Neural crest cell (in vitro differentiated cells): ENCODE data around the gene OSBPL2. TPM values are rescaled to one million over a fixed set of nuclear protein-coding genes. Genes with fewer than 3 reads are reported as not detected.

Experiments used
- DNase-seq: peaks from one replicate; pipeline ENCODE4 v3.0.0; 2021; ENCODE audit warnings: low read depth, mixed read lengths, low spot score
- H3K27ac Mint-ChIP-seq: one replicate; pipeline ENCODE4 v1.8.0; 2021; ENCODE audit warnings: mild to moderate bottlenecking, mixed read lengths; ENCODE audit not compliant: unreplicated experiment
- H3K27me3 Mint-ChIP-seq: 2 replicates; pipeline ENCODE4 v1.8.0; 2021; ENCODE audit warnings: low read depth, mild to moderate bottlenecking, mixed read lengths
- H3K36me3 Mint-ChIP-seq: 2 replicates; pipeline ENCODE4 v1.8.0; 2021; ENCODE audit warnings: low read depth, mild to moderate bottlenecking, mixed read lengths
- H3K4me1 Mint-ChIP-seq: 2 replicates; pipeline ENCODE4 v1.8.0; 2021; ENCODE audit warnings: mixed read lengths
- H3K4me3 Mint-ChIP-seq: one replicate; pipeline ENCODE4 v1.8.0; 2021; ENCODE audit warnings: mild to moderate bottlenecking, mixed read lengths
- H3K9me3 Mint-ChIP-seq: 2 replicates; pipeline ENCODE4 v1.8.0; 2021; ENCODE audit warnings: mixed read lengths
- CTCF ChIP-seq: fragments of 200-600 bp; sonication (generic); conservative IDR thresholded peaks from 2 replicates; pipeline ENCODE4 v1.5.0; 2021; ENCODE audit warnings: antibody characterized with exemption, mild to moderate bottlenecking
- total RNA-seq: library from RNA; stranded (reverse); gene quantifications from 2 replicates; pipeline ENCODE4 v1.2.1, GENCODE V29; 2021

Gene OSBPL2
- total RNA-seq, 1 donor from 2014 or later, result 33.1 TPM

- H3K36me3 Mint-ChIP-seq, result no peaks in the 10 kb centered on the region
- DNase-seq, result peak; percentile 97
- TF ChIP-seq CTCF, result peak; percentile 86
- H3K27ac Mint-ChIP-seq, result peak within 1 kb of the TSS; percentile 98
- peaks cover 21% of the 10 kb centered on the region for H3K4me1 Mint-ChIP-seq
- peaks cover 2% of the 10 kb centered on the region for H3K27me3 Mint-ChIP-seq
- H3K4me3 Mint-ChIP-seq, result peak within 1 kb of the TSS; percentile 96
- no peaks in the 10 kb centered on the region for H3K9me3 Mint-ChIP-seq
These were observed 64.2 kb downstream of the OSBPL2 start, which contains the start of gene ADRM1 for GRCh38 chr20:62302341-62303061. ADRM1 (plus strand) TSS chr20:62302997; CDS start chr20:62303569, 572 bp downstream.

GRCh38 chr20:62303062-62303339, 64.7 kb downstream of the OSBPL2 start:
- Mint-ChIP-seq H3K4me1 (peaks cover 21% of the 10 kb centered on the region), H3K27me3 (peaks cover 2% of the 10 kb centered on the region), H3K9me3 (no peaks in the 10 kb centered on the region), H3K27ac (no peak overlapping the region), H3K36me3 (no peaks in the 10 kb centered on the region), H3K4me3 (peak overlapping the region; percentile 95)
- no peak for DNase-seq
- no peak for TF ChIP-seq CTCF

GRCh38 chr20:62303340-62304226, 65.3 kb downstream of the OSBPL2 start:
- H3K27me3 Mint-ChIP-seq, result peaks cover 2% of the 10 kb centered on the region
- H3K27ac Mint-ChIP-seq, result peak overlapping the region; percentile 92
- H3K4me1 Mint-ChIP-seq, result peaks cover 21% of the 10 kb centered on the region
- peak; percentile 16 for DNase-seq
- no peak for TF ChIP-seq CTCF
- peak overlapping the region; percentile 96 for H3K4me3 Mint-ChIP-seq
- H3K36me3 Mint-ChIP-seq, result no peaks in the 10 kb centered on the region
- H3K9me3 Mint-ChIP-seq, result no peaks in the 10 kb centered on the region

GRCh38 chr20:62304331-62305148, 66.2 kb downstream of the OSBPL2 start:
- TF ChIP-seq CTCF, result no peak
- Mint-ChIP-seq H3K36me3 (no peaks in the 10 kb centered on the region), H3K4me1 (peaks cover 21% of the 10 kb centered on the region), H3K9me3 (no peaks in the 10 kb centered on the region), H3K27ac (no peak overlapping the region), H3K4me3 (peak overlapping the region; percentile 96), H3K27me3 (peaks cover 2% of the 10 kb centered on the region)
- DNase-seq, result no peak

- H3K27ac Mint-ChIP-seq, result peak overlapping the region; percentile 92
- no peak for TF ChIP-seq CTCF
- DNase-seq, result no peak
These were observed 66.9 kb downstream of the OSBPL2 start for GRCh38 chr20:62305149-62305764.

More at GRCh38 chr20:62305149-62305764, 66.9 kb downstream of the OSBPL2 start:
- Mint-ChIP-seq H3K9me3 (no peaks in the 10 kb centered on the region), H3K27me3 (peaks cover 2% of the 10 kb centered on the region), H3K36me3 (no peaks in the 10 kb centered on the region), H3K4me3 (peak overlapping the region; percentile 83), H3K4me1 (peaks cover 21% of the 10 kb centered on the region)
